Heart left ventricle (tissue), 13 donors: ENCODE data around the gene SRCIN1.

Experiments used
- CTCF ChIP-seq, 12 donors: fragments of 200-600 bp; sonication (generic) in 4 of 12; IDR thresholded peaks; one replicate each; pipeline versions ENCODE4 v1.5.0 to v1.8.0; 2018 to 2022; ENCODE audit warnings: antibody characterized with exemption in 12 of 12, mild to moderate bottlenecking in 5 of 12
- POLR2A ChIP-seq, 2 donors: fragments of 450-650 bp; IDR thresholded peaks; one replicate each; pipeline ENCODE4 v1.6.1; 2017; ENCODE audit warnings: antibody characterized with exemption in 2 of 2, mild to moderate bottlenecking in 2 of 2, moderate library complexity in 2 of 2
- donor health status: ischemic (EF 13 %, LVEDD 7.1; RV severe dilation, severe dysfunction).
- donor health status: DM: no; HTN: yes; CAD: no.
- donor health status: DM: no; HTN: no; CAD: no.
- donor health status: ischemic (EF 25% LVEDD 6.9; RV normal size, moderate dysfunction).
- donor health status: ischemic (EF 25% LVEDD 5.7; RV mildly dilated, moderate dysfunction).
- donor health status: ischemic (EF 35%, LVEDD 5.7; RV mildly dilated, moderate dysfunction).
- donor health status: nonischemic (EF 11% LVEDD 7.7; RV severe dilation, severe dysfunction).
- donor health status: DM: yes; HTN: yes; CAD: no.
- donor health status: PGD.
- donor health status: ischemic (EF 29% LVEDD 5.4; RV normal size, mild dysfunction).
- donor health status: nonischemic (EF 23%, LVEDD 6.1; RV moderate dilation, normal function).

GRCh38 chr17:38560503-38561318 is 45.0 kb downstream of the SRCIN1 start:
- no peak for TF ChIP-seq POLR2A (IDR thresholded peaks at IDR 0.05)
- TF ChIP-seq CTCF (IDR thresholded peaks at IDR 0.05) = no peak
